NCI-H526 treated with DMSO at 0.1 percent for 48 hours (cell line): Measurements from ENCODE around the gene SSX2.
"Not testable (repeated sequence)": the region's sequence is repeated elsewhere in the genome, so short reads cannot be mapped to it uniquely, and the experiment has no call there.

Experiments
- DNase-seq: peaks from one replicate; lab custom pipeline; 2025; lab: John Stamatoyannopoulos, UW

The SSX2 gene

DNA sequence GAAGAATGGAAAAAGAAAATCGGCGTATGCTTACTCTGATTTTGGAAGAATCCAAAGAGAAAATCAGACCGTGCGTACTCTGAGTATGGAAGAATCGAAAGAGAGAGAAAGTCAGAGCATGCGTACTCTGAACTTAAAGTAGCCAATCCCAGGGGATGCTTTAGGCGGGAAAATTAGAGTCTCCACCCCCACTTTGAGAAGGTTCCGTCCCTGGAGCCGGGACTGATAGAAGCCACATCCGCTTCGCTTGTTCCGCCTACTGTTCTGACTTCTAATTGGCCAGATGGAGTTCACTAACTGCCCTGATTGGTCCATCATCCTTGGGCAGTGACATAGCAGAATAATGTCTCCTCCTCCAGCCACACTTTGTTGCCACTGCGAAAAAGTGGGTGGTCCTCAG, at the start of gene SSX2:
Gene SSX2 (minus strand): TSS at position 101 of the 400 bp plus-strand sequence. CDS start 1,429 bp downstream, outside the sequence.
- DNase-seq, result not testable (repeated sequence)

DNA sequence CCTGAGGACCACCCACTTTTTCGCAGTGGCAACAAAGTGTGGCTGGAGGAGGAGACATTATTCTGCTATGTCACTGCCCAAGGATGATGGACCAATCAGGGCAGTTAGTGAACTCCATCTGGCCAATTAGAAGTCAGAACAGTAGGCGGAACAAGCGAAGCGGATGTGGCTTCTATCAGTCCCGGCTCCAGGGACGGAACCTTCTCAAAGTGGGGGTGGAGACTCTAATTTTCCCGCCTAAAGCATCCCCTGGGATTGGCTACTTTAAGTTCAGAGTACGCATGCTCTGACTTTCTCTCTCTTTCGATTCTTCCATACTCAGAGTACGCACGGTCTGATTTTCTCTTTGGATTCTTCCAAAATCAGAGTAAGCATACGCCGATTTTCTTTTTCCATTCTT, 44.0 kb upstream of the SSX2 start, which contains the start of gene SSX2B:
Gene SSX2B (plus strand): TSS at position 301 of the 400 bp plus-strand sequence. CDS start 1,429 bp downstream, outside the sequence.
- DNase-seq, result not testable (repeated sequence)

DNA sequence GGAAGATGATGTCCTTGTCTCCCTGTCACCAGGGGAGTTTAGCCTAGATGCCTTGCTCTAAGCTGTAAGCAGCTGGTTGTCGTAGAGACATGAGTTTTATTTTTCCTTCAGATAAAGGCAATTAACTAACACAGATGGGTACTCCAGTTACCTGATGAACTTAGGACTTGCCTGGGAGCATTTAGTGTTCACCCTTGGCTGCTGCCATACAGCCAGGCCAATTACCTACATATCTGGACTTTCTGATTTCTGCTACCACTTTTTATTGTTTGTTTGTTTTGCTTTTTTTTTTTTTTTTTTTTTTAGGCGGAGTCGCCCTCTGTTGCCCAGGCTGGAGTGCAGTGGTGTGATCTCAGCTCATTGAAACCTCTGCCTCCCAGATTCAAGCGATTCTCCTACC, 14.9 kb downstream of the SSX2 start:
- DNase-seq, result not testable (repeated sequence)

- not testable (repeated sequence) for DNase-seq
Observed at GRCh38 chrX:52662218-52662617, 44.8 kb downstream of the SSX2 start.

DNA sequence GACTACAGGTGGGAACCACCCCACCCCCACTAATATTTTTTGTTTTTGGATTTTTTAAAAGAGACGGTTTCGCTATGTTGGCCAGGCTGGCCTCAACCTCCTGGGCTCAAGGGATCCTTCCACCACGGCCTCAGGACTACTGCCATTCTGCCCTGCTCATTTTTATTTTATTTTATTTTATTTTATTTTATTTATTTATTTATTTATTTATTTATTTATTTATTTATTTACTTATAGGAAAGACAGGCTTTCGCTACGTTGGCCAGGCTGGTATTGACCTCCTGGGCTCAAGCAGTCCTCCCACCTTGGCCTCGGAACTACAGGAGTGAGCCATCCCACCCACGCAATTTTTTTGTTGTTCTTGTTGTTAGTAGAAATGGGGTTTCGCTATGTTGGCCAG, 51.5 kb downstream of the SSX2 start:
- DNase-seq, result not testable (repeated sequence)

DNA sequence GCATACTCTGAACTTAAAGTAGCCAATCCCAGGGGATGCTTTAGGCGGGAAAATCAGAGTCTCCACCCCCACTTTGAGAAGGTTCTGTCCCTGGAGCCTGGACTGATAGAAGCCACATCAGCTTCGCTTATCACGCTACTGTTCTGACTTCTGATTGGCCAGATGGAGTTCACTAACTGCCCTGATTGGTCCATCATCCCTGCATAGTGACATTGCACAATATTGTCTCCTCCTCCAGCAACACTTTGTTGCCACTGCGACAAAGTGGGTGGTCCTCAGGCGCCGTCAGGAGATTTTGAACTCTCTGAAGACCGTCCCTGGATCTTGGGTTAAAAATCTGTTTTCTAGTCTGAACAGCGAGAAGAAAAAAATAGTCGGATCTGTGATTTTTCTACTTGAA, 52.2 kb downstream of the SSX2 start, which contains the start of gene SSX7:
Gene SSX7 (minus strand): TSS at position 101 of the 400 bp plus-strand sequence. CDS start 1,428 bp downstream, outside the sequence.
- not testable (repeated sequence) for DNase-seq

- DNase-seq, result not testable (repeated sequence)
Observed at GRCh38 chrX:52650676-52651075, 56.3 kb downstream of the SSX2 start.

GRCh38 chrX:52648956-52649355, 58.0 kb downstream of the SSX2 start:
- not testable (repeated sequence) for DNase-seq
